GM18519 (cell line): ENCODE measurements around the gene RETREG3.
A peak's percentile ranks its signal among the peaks of the same experiment; 100 is the strongest.

Experiments used
- ATAC-seq: cut with Tn5 transposase; IDR thresholded peaks from one replicate; pipeline ENCODE4 v1.9.1; 2021; ENCODE audit warnings: mild to moderate bottlenecking, moderate library complexity; ENCODE audit not compliant: unreplicated experiment, low FRiP score

The RETREG3 gene

DNA sequence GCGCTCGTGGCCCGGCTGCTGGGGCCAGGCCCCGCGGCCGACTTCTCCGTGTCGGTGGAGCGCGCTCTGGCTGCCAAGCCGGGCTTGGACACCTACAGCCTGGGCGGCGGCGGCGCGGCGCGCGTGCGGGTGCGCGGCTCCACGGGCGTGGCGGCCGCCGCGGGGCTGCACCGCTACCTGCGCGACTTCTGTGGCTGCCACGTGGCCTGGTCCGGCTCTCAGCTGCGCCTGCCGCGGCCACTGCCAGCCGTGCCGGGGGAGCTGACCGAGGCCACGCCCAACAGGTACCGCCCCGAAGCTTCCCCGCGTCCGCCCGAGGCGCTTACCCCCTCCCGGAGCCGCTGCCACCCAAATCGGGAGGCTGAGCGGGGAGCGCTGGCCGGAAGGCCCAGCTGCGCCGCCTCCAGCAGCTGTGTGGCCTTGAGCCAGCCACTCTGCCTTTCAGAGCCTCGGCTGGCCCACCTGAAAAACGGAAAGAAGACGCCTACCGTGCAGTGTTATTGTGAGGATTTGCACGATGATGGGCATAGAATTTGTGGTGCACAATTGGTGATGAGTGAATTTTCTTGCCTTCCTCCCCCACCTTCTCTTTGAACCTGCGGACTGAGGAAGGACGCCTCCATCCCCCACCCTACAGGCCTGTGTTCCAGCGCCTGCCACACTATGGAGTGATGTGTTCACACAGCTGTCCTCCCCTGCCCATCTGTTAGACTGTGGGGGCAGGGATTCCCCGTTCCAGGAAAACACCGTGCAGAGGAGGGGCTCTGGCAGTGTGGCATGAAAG, 72.6 kb downstream of the RETREG3 start:
- peak; percentile 31 for ATAC-seq

DNA sequence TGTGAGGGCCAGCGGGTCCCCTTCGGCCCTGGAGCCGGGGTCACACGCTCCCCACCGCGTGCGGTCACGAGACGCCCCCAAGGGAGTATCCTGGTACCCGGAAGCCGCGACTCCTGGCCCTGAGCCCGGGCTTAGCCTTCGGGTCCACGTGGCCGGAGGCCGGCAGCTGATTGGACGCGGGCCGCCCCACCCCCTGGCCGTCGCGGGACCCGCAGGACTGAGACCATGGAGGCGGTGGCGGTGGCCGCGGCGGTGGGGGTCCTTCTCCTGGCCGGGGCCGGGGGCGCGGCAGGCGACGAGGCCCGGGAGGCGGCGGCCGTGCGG, 73.2 kb downstream of the RETREG3 start, which contains the start of gene NAGLU:
NAGLU (plus strand) TSS at position 194 of the 324 bp plus-strand sequence; CDS start at position 226, 32 bp downstream.
- peak; percentile 54 for ATAC-seq

DNA sequence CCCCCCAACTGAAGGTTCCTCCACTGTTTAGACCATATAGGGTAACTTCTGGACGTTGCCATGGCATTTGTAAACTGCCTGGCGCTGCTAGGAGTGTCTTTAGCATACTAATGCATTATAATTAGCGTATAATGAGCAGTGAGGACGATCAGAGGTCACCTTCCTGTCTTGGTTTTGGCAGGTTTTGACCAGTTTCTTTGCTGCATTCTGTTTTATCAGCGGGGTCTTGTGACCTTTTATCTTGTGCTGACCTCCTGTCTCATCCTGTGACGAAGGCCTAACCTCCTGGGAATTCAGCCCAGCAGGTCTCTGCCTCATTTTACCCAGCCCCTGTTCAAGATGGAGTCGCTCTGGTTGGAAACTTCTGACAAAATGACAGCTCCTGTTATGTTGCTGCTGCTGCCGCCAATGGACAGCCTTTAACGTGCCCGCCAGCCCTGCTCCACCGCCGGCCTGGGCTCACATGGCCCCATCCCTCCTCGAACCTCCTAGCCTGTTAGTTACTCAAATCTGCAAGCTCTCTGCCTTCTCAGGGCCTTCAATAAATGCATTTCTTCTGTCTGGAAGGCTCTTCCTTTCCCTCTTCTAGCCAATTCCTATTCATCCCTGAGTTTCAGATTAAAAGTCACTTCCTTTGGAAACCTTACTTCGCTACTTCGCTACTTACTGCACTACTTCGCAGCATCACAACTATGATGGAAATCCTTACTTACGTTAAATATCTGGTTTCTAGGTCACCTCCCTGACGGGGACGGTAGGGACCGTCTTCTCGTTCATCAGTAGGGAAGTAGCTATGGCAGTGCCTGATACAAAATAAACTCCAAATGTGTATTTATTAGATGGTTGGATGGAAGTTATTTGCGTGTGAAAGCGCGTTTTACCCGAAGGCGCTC, 73.8 kb downstream of the RETREG3 start:
- peak; percentile 11 for ATAC-seq

DNA sequence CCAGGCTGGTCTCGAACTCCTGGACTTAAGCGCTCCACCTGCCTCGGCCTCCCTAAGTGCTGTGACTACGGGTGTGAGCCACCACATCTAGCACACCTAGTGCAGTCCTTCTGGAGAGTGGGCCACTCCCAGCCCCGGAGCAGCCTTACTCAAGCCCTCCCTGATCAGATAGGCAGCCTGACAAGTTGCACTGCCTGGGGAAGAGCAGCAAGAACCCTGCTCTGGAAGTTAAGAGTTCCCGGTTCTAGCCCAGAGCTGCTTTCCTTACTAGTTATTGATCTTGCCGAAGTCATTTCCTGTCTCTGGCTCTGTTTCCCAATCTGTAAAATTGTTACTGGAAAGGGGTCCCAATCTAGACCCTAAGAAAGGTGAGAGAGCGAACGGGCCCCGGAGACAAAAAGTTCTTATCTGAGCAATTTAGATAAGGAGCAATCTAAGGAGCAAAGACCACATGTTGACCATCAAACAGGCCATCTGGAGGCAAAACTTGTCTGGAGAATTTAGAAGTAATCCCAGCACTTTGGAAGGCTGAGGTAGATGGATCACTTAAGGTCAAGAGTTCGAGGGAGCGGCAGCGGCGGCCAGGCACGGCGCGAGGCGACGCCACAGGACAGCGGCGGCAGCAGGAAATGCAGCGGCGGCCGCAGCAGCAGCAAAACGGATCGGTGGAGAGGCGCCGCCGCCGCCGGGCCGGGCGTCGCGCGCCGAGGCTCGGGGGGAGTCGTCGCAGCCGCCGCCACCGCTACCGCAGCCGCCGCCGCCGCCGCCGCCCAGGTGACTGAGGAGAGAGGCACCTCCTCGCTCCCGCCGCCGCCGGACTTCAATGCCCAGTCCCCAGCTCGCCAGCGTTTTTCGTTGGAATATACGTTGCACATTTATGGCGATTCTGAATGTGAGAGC, 77.5 kb downstream of the RETREG3 start:
- no peak for ATAC-seq

DNA sequence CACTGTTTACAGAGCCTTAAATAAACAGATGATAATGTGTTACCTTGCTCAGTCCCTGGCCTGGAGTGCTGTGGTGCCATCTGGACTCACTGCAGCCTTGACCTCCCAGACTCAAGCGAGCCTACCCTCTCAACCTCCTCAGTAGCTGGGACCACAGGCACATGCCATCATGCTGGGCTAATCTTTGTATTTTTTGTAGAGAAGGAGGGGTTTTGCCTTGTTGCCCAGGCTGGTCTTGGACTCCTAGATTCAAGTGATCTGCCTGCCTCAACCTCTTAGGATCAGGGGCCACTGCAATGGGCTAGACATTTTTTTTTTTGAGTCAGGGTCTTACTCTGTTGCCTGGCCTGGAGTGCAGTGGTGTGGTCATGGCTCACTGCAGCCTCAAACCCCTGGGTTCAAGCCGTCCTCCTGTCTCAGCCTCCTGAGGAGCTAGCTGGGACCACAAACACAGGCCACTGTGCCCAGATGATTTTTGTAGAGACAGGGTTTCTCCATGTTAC, 78.2 kb downstream of the RETREG3 start:
- no peak for ATAC-seq
